Fibroblast of mammary gland (primary cell): Measurements from ENCODE around the gene PROX1.
A peak's percentile ranks its signal among the peaks of the same experiment; 100 is the strongest.

Source experiments
- DNase-seq: peaks from one replicate; pipeline ENCODE4 v3.0.0-alpha.2; 2010; ENCODE audit warnings: low read depth
- H3K4me3 ChIP-seq: 2 replicates; pipeline ENCODE4 v1.5.1; 2011; ENCODE audit warnings: low read depth, mild to moderate bottlenecking, low read length, moderate library complexity; ENCODE audit not compliant: control insufficient read depth
- CTCF ChIP-seq: conservative IDR thresholded peaks from 2 replicates; pipeline ENCODE4 v1.5.1; 2011; ENCODE audit warnings: low read depth, low read length, inconsistent platforms; ENCODE audit not compliant: control insufficient read depth, insufficient read depth

PROX1 gene

GRCh38 chr1:213997038-213997771 lies 9.4 kb downstream of the PROX1 start:
- DNase-seq, result no peak
- no peak for TF ChIP-seq CTCF
- H3K4me3 ChIP-seq, result no peak overlapping the region

GRCh38 chr1:213997772-213998107 lies 10.0 kb downstream of the PROX1 start:
- TF ChIP-seq CTCF, result no peak
- H3K4me3 ChIP-seq, result no peak overlapping the region
- DNase-seq, result no peak

GRCh38 chr1:213998785-213999184 lies 11.0 kb downstream of the PROX1 start:
- TF ChIP-seq CTCF, result no peak
- no peak for DNase-seq
- no peak overlapping the region for H3K4me3 ChIP-seq

GRCh38 chr1:213999732-214000131 lies 12.0 kb downstream of the PROX1 start:
- DNase-seq, result no peak
- no peak overlapping the region for H3K4me3 ChIP-seq
- no peak for TF ChIP-seq CTCF

GRCh38 chr1:214002060-214002459 lies 14.3 kb downstream of the PROX1 start:
- no peak for TF ChIP-seq CTCF
- no peak for DNase-seq
- H3K4me3 ChIP-seq, result no peak overlapping the region

- H3K4me3 ChIP-seq, result no peak overlapping the region
- DNase-seq, result peak; percentile 70
- no peak for TF ChIP-seq CTCF
Measured at GRCh38 chr1:214002472-214002871, 14.7 kb downstream of the PROX1 start.

GRCh38 chr1:214003233-214003632 lies 15.5 kb downstream of the PROX1 start:
- no peak for DNase-seq
- H3K4me3 ChIP-seq, result no peak overlapping the region
- TF ChIP-seq CTCF, result no peak
